Inflammatory macrophage (primary cell): ENCODE measurements around the gene SCG2.
"Not testable (repeated sequence)": the region's sequence is repeated elsewhere in the genome, so short reads cannot be mapped to it uniquely, and the experiment has no call there.

ENCODE experiments used
- DNase-seq, 2 donors: peaks; one replicate each; pipeline ENCODE4 v3.0.0-alpha.2; 2020 to 2022

SCG2 gene

GRCh38 chr2:223611061-223611460, 8.9 kb upstream of the SCG2 start:
- no peak for DNase-seq

GRCh38 chr2:223607476-223607875, 5.3 kb upstream of the SCG2 start:
- no peak for DNase-seq

GRCh38 chr2:223606946-223607345, 4.8 kb upstream of the SCG2 start:
- DNase-seq, result no peak

- DNase-seq, result no peak
These were observed 2.1 kb upstream of the SCG2 start for GRCh38 chr2:223604231-223604630.

GRCh38 chr2:223602972-223603371, 811 bp upstream of the SCG2 start:
- DNase-seq, result no peak

- no peak for DNase-seq
These were observed 1.1 kb downstream of the SCG2 start for GRCh38 chr2:223601018-223601417.

- no peak for DNase-seq
These were observed 2.4 kb downstream of the SCG2 start for GRCh38 chr2:223599640-223600380.

- DNase-seq, result no peak
These were observed 3.0 kb downstream of the SCG2 start for GRCh38 chr2:223598994-223599639.

- no peak for DNase-seq
These were observed 5.1 kb downstream of the SCG2 start for GRCh38 chr2:223597076-223597475.

GRCh38 chr2:223596208-223596607, 6.0 kb downstream of the SCG2 start:
- no peak for DNase-seq

- DNase-seq, result no peak
These were observed 7.3 kb downstream of the SCG2 start for GRCh38 chr2:223594831-223595230.

- DNase-seq, result no peak
These were observed 7.9 kb downstream of the SCG2 start for GRCh38 chr2:223594259-223594658.

GRCh38 chr2:223592689-223593088, 9.5 kb downstream of the SCG2 start:
- DNase-seq, result not testable (repeated sequence)

GRCh38 chr2:223591596-223591995, 10.6 kb downstream of the SCG2 start:
- no peak for DNase-seq

GRCh38 chr2:223590964-223591363, 11.2 kb downstream of the SCG2 start:
- DNase-seq, result no peak

- DNase-seq, result peak in 1 of 2 donors; percentile 11
These were observed 12.3 kb downstream of the SCG2 start for GRCh38 chr2:223589901-223590300.

GRCh38 chr2:223588251-223588650, 13.9 kb downstream of the SCG2 start:
- no peak for DNase-seq

- no peak for DNase-seq
These were observed 14.9 kb downstream of the SCG2 start for GRCh38 chr2:223587301-223587700.

- peak; percentile 70 to 75 for DNase-seq
These were observed 15.9 kb downstream of the SCG2 start for GRCh38 chr2:223586261-223586660.

GRCh38 chr2:223585666-223586065, 16.5 kb downstream of the SCG2 start:
- peak; percentile 25 to 30 for DNase-seq

GRCh38 chr2:223582001-223582400, 20.2 kb downstream of the SCG2 start:
- no peak for DNase-seq

- no peak for DNase-seq
These were observed 21.2 kb downstream of the SCG2 start for GRCh38 chr2:223580951-223581350.

- DNase-seq, result no peak
These were observed 23.3 kb downstream of the SCG2 start for GRCh38 chr2:223578846-223579245.

GRCh38 chr2:223576873-223577272, 25.3 kb downstream of the SCG2 start:
- DNase-seq, result no peak
